ENCODE results near the gene SERPING1.

GRCh38 chr11:57566905-57567514 lies 30.5 kb upstream of the SERPING1 start:
- TF ChIP-seq, protein P1, sequence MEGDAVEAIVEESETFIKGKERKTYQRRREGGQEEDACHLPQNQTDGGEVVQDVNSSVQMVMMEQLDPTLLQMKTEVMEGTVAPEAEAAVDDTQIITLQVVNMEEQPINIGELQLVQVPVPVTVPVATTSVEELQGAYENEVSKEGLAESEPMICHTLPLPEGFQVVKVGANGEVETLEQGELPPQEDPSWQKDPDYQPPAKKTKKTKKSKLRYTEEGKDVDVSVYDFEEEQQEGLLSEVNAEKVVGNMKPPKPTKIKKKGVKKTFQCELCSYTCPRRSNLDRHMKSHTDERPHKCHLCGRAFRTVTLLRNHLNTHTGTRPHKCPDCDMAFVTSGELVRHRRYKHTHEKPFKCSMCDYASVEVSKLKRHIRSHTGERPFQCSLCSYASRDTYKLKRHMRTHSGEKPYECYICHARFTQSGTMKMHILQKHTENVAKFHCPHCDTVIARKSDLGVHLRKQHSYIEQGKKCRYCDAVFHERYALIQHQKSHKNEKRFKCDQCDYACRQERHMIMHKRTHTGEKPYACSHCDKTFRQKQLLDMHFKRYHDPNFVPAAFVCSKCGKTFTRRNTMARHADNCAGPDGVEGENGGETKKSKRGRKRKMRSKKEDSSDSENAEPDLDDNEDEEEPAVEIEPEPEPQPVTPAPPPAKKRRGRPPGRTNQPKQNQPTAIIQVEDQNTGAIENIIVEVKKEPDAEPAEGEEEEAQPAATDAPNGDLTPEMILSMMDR (conservative IDR thresholded peaks at IDR 0.05; ENCODE audit: low read depth, low read length), result no peak
- no peak for TF ChIP-seq EZH2 (IDR thresholded peaks at IDR 0.05; ENCODE audit: borderline replicate concordance, low read depth, low read length, poor library complexity, severe bottlenecking)

Measured in A673 (cell line).